ENCODE measurements around the gene DHX40. TPM values are rescaled to one million over a fixed set of nuclear protein-coding genes. Genes with fewer than 3 reads are reported as not detected.
"Not testable (repeated sequence)": the region's sequence is repeated elsewhere in the genome, so short reads cannot be mapped to it uniquely, and the experiment has no call there.

The DHX40 gene
- total RNA-seq, 2 experiments from 2014 or later = 28.6 to 32.8 TPM

DNA sequence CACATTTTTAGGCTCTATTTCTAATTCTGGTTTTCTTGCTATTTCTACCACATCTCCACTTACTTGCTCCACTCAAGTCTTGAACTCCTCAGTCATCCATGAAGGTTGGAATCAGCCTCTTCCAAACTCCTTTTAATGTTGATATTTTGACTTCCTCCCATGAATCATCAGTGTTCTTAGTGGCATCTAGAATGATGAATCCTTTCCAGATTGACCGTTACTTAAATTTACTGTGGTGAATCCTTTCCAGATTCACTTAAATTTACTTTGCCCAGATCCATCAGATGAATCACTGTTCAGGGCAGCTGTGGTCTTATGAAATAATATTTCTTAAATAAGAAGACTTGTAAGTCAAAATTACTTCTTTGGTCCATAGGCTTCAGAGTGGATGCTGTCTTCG is 86.7 kb downstream of the DHX40 start:
- Histone ChIP-seq H3K4me2 (ENCODE audit: low read length) (no peak overlapping the region), H3K4me3 (ENCODE audit: low read depth, low read length, poor library complexity, severe bottlenecking) (no peak overlapping the region)
- POLR2A ChIA-PET = interaction anchor here (0.9 to 2.9 kb wide), 3 partner anchors 9 to 30 kb away, joined by 3 to 10 read pairs (median 3); no protein-coding TSS in a partner anchor

DNA sequence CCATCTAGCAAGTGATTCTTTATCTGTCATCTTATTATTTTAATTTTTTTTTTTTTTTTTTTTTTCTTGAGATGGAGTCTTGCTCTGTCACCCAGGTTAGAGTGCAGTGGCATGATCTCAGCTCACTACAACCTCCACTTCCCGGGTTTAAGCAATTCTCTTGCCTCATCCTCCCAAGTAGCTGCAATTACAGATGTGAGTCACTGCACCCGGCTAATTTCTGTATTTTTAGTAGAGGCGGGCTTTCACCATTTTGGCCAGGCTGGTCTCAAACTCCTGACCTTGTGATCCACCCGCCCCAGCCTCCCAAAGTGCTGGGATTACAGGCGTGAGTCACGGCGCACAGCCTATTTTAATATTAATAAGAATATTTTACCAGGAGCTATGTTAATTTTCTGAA is 91.2 kb downstream of the DHX40 start:
- H3K9me3 ChIP-seq (ENCODE audit: low read length); H3K9me2 ChIP-seq (ENCODE audit: insufficient read depth, low read length); H2AFZ ChIP-seq (ENCODE audit: low read length); H3K4me2 ChIP-seq (ENCODE audit: low read length); H3K27ac ChIP-seq (ENCODE audit: low read depth, low read length, poor library complexity, severe bottlenecking); H4K20me1 ChIP-seq (ENCODE audit: insufficient read depth, low read length); H3K4me1 ChIP-seq (ENCODE audit: insufficient read depth, low read length, poor library complexity, severe bottlenecking); H3K79me2 ChIP-seq (ENCODE audit: insufficient read depth, low read depth, low read length); intact Hi-C loops (cut with micrococcal nuclease; ENCODE audit: unreplicated experiment); DNase-seq (ENCODE audit: low spot score); CTCF ChIA-PET (ENCODE audit: unreplicated experiment); BruUV-seq (replicated peaks); H3K4me3 ChIP-seq (ENCODE audit: low read depth, low read length, poor library complexity, severe bottlenecking): not testable (repeated sequence)
- POLR2A ChIA-PET = interaction anchor here (0.6 to 1.5 kb wide), 6 partner anchors 11 to 486 kb away, joined by 3 to 6 read pairs (median 4); no protein-coding TSS in a partner anchor
- H3K36me3 ChIP-seq (ENCODE audit: insufficient read depth, low read length) = peaks cover 96% of the 10 kb centered on the region

More for the DNA sequence above, 86.7 kb downstream of the DHX40 start:
- Histone ChIP-seq H3K79me2 (ENCODE audit: insufficient read depth, low read depth, low read length) (peaks cover 40% of the 10 kb centered on the region; the same call in 1 of the 2 replicates), H3K4me1 (ENCODE audit: insufficient read depth, low read length, poor library complexity, severe bottlenecking) (no peaks in the 10 kb centered on the region), H2AFZ (ENCODE audit: low read length) (no peak overlapping the region), H3K9me3 (ENCODE audit: low read length) (0 out of 2 replicates have a peak, but pooled peaks cover 5% of the 10 kb centered on the region), H4K20me1 (ENCODE audit: insufficient read depth, low read length) (no peaks in the 10 kb centered on the region; the same call in 1 of the 2 replicates), H3K9me2 (ENCODE audit: insufficient read depth, low read length) (no peaks in the 10 kb centered on the region), H3K36me3 (ENCODE audit: insufficient read depth, low read length) (peaks cover 98% of the 10 kb centered on the region), H3K27ac (ENCODE audit: low read depth, low read length, poor library complexity, severe bottlenecking) (no peak overlapping the region)
- intact Hi-C loops (cut with micrococcal nuclease; ENCODE audit: unreplicated experiment) = no loop called here
- BruUV-seq (replicated peaks) = no TSS peak
- no peak for DNase-seq (ENCODE audit: low spot score)
- no peak for TF ChIP-seq EZH2phosphoT487 (IDR thresholded peaks at IDR 0.05; ENCODE audit: borderline replicate concordance, low read depth, low read length)
- no peak for TF ChIP-seq CTCF (conservative IDR thresholded peaks at IDR 0.05; ENCODE audit: low read length)
- CTCF ChIA-PET (ENCODE audit: unreplicated experiment) = no interaction called here

Small RNAs within 50 kb of the gene (small RNA-seq; reads per million reads assigned to genes)
- 0.78 reads per million, percentile 34 among the genes with 10 or more reads in this experiment for gene RNU4-13P

Other genes with a start within 250 kb of the DHX40 start
- gene YPEL2, start 234.0 kb upstream of the DHX40 start, total RNA-seq (2014; rRNA removed; shearing (Covaris generic)) = 0.88 and 2.2 TPM in 2 replicates
- gene YPEL2, start 234.0 kb upstream of the DHX40 start, total RNA-seq (2022) = 3.1 and 5.1 TPM in 2 replicates
- 123 and 155 TPM in 2 replicates for gene CLTC, start 54.3 kb downstream of the DHX40 start, total RNA-seq (2014; rRNA removed; shearing (Covaris generic))
- gene CLTC, start 54.3 kb downstream of the DHX40 start, total RNA-seq (2022) = 214 and 227 TPM in 2 replicates
- gene PTRH2, start 141.8 kb downstream of the DHX40 start, total RNA-seq (2014; rRNA removed; shearing (Covaris generic)) = 27.0 and 33.6 TPM in 2 replicates
- gene PTRH2, start 141.8 kb downstream of the DHX40 start, total RNA-seq (2022) = 25.7 and 34.5 TPM in 2 replicates
- gene VMP1, start 142.0 kb downstream of the DHX40 start, total RNA-seq (2014; rRNA removed; shearing (Covaris generic)) = 29.2 and 35.8 TPM in 2 replicates
- gene VMP1, start 142.0 kb downstream of the DHX40 start, total RNA-seq (2022) = 38.0 and 41.9 TPM in 2 replicates

Data from OCI-LY7 (cell line).